Epithelial cell of prostate (primary cell): Measurements from ENCODE around the gene KAT6B.

Experiments used
- DNase-seq: peaks from one replicate; pipeline ENCODE4 v3.0.0-alpha.2; 2011; ENCODE audit warnings: low read depth, low spot score
- H3K27ac ChIP-seq: fragments of 450-650 bp; 2 replicates; pipeline ENCODE4 v1.5.1; 2017; ENCODE audit warnings: mild to moderate bottlenecking

KAT6B gene

GRCh38 chr10:75028049-75028448 lies 201.6 kb downstream of the KAT6B start:
- DNase-seq = no peak

GRCh38 chr10:75028748-75029147 lies 202.3 kb downstream of the KAT6B start:
- no peak for DNase-seq
- no peak overlapping the region for H3K27ac ChIP-seq

More at GRCh38 chr10:75028049-75028448, 201.6 kb downstream of the KAT6B start:
- no peak overlapping the region for H3K27ac ChIP-seq

DNA sequence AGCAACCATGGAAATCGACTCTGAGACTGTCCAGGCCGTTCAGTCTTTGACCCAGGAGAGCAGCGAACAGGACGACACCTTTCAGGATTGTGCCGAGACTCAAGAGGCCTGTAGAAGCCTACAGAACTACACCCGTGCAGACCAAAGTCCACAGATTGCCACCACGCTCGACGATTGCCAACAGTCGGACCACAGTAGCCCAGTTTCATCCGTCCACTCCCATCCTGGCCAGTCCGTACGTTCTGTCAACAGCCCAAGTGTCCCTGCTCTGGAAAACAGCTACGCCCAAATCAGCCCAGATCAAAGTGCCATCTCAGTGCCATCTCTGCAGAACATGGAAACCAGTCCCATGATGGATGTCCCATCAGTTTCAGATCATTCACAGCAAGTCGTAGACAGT lies 203.0 kb downstream of the KAT6B start:
- H3K27ac ChIP-seq = no peak overlapping the region
- DNase-seq = no peak

DNA sequence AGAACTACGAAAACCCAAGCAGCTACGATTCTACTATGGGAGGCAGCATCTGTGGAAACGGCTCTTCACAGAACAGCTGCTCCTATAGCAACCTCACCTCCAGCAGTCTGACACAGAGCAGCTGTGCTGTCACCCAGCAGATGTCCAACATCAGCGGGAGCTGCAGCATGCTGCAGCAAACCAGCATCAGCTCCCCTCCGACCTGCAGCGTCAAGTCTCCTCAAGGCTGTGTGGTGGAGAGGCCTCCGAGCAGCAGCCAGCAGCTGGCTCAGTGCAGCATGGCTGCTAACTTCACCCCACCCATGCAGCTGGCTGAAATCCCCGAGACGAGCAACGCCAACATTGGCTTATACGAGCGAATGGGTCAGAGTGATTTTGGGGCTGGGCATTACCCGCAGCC lies 203.5 kb downstream of the KAT6B start:
- no peak overlapping the region for H3K27ac ChIP-seq
- DNase-seq = no peak

DNA sequence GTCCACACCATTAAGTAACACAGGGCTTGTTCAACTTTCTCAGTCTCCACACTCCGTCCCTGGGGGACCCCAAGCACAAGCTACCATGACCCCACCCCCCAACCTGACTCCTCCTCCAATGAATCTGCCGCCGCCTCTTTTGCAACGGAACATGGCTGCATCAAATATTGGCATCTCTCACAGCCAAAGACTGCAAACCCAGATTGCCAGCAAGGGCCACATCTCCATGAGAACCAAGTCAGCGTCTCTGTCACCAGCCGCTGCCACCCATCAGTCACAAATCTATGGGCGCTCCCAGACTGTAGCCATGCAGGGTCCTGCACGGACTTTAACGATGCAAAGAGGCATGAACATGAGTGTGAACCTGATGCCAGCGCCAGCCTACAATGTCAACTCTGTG lies 204.0 kb downstream of the KAT6B start:
- DNase-seq = no peak
- H3K27ac ChIP-seq = no peak overlapping the region

GRCh38 chr10:75032119-75032518 lies 205.7 kb downstream of the KAT6B start:
- H3K27ac ChIP-seq = no peak overlapping the region
- DNase-seq = no peak

DNA sequence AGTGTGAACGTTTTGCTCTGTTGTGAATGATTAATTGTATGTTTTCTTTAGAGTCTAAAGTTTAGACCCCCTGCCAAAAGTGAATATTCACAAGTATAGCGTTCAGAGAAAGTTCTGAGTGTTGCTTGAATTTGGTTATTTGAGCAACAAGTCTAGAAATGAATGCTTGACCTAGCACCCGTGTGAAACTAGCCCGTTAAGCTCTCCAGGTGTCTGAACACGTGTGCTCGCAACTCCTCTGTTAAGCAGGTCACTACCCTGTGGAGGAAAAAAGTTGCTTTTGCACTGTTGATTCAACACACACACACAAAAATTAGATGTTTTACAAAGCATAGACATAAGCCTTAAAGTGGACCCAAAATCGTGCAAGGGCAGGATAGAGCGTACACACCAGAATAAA lies 206.4 kb downstream of the KAT6B start:
- H3K27ac ChIP-seq = no peak overlapping the region
- DNase-seq = no peak

GRCh38 chr10:75033399-75034130 lies 207.2 kb downstream of the KAT6B start:
- H3K27ac ChIP-seq = no peak overlapping the region
- no peak for DNase-seq

- no peak overlapping the region for H3K27ac ChIP-seq
- no peak for DNase-seq
Observed at GRCh38 chr10:75034131-75034512, 207.7 kb downstream of the KAT6B start.

GRCh38 chr10:75034714-75035258 lies 208.4 kb downstream of the KAT6B start:
- DNase-seq = no peak
- H3K27ac ChIP-seq = no peak overlapping the region

DNA sequence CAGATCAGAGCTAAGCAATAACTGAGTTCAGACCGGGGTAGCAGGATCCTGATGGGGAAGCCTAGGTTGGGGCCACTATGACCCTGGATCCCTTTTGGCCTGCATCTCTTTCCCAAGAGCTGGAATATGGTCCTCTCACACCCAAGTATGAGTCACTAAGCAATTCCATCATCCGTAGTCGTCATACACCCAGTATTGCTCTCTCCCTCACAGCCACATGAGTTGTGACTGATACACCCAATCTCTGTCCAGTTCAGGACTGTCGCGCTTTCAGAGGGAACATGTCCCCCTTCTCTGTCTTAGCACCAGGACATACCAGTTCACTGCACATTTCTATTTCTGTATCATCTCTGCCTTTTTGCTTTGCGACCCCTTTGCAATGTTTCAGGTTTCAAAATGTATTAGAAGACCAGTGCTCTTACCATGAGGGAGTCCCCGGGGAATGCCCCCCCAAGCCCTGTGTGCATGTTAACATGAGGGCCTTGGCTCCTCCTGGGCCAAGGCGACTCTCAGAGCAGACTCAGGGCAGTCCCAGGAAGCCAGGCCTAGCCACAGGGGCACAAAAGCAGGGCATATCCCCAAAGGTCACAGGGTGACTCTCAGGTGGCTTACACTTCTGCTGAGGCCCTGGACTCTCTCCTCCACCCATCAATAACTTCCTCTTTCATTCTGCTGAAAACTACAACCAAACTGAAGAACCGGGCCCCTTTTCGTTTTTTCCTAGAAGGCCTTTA lies 209.7 kb downstream of the KAT6B start:
- no peak overlapping the region for H3K27ac ChIP-seq
- DNase-seq = no peak

DNA sequence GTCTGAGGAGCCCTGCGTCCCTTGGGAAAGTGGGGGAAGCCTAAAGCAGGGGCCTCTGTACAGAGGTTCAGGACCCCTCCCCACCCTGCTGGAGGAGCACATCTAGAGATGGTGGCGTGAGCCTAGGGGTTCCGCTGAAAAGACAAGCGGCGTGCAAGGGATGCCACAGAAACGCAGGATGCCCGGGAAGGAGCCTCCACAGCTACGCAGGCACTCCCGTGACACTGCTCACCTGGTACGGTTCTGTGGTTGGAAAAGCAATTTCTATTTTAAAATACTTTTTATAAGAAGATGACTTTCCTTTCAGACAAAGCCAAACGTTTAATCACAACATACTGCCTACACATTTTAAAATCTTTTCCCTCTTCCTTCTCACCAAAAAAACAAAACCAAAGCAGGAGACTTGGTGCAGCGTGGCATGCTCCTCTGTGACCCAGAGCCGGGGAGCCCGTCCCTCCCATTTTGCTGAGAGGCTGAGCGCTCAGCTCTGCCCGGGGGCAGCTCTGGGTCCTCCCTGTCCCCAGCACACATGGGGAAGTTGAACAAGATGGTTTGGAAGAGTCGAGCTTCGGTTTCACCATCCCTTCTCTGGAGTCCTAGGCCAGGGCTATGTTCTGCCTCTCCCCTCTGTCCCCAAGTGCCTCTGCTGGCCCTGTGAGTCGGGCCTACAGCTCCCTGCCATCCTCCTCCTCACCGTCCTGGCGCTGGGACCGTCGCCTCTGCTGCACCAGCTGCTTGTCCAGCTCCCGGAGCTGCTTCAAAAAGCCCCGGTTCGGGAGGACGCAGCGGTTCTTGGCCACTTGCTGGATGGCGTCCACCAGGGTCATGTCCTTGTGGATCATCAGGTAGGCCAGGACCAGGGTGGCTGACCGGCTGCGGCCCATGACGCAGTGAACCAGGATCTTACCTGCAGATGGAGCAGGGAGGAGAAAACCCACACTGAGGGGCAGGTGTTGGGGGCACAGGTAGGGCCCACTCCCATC lies 211.1 kb downstream of the KAT6B start:
- H3K27ac ChIP-seq = no peak overlapping the region
- DNase-seq = no peak

GRCh38 chr10:75038335-75038734 lies 211.9 kb downstream of the KAT6B start:
- no peak for DNase-seq
- no peak overlapping the region for H3K27ac ChIP-seq

GRCh38 chr10:75040576-75040975 lies 214.2 kb downstream of the KAT6B start:
- no peak for DNase-seq
- H3K27ac ChIP-seq = no peak overlapping the region

DNA sequence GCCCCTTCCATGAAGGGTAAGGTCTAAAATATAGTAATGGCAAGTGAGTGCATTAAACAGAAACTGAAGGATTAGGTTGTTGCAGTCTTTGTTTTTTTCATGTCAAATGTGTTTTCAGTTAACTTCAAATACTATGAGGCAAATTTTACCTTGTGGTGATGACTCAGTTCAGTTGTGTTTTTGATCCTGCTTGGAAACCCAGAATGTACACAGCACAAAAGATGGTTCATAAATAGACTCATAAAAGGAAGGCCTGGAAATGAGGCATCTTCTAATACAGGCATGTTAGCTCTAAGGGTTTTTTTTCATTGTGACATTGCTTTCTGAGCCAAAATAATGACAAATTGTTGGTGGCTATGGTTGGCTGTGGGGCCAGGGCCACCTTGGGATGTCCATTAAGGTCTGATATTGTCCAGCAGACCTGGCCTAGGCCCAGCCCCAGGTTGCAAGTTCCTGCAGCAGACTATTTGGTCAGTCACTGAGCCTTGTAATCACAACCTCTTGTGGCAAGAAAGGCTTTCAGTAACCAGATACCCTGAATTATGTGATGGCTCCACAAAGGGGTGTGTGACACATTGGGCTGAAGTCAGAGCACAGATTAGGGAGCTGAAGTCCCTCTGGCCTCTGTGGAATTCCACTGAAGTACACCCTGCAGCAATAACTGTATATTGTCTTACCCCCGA lies 216.0 kb downstream of the KAT6B start:
- no peak overlapping the region for H3K27ac ChIP-seq
- peak; percentile 29 for DNase-seq

- DNase-seq = no peak
- H3K27ac ChIP-seq = no peak overlapping the region
Observed at GRCh38 chr10:75043256-75044131, 217.1 kb downstream of the KAT6B start.

- DNase-seq = no peak
- peak overlapping the region; percentile 14 for H3K27ac ChIP-seq
Observed at GRCh38 chr10:75048669-75049098, 222.3 kb downstream of the KAT6B start.

- DNase-seq = no peak
- no peak overlapping the region for H3K27ac ChIP-seq
Observed at GRCh38 chr10:75049316-75050148, 223.1 kb downstream of the KAT6B start.
